ENCODE results near the gene ACKR1.

ACKR1 gene

GRCh38 chr1:159187647-159188374 lies 16.9 kb upstream of the ACKR1 start:
- DNase-seq (ENCODE audit: low read depth): no peak

GRCh38 chr1:159188375-159188788 lies 16.3 kb upstream of the ACKR1 start:
- DNase-seq (ENCODE audit: low read depth): peak; percentile 54

GRCh38 chr1:159190441-159190840 lies 14.2 kb upstream of the ACKR1 start:
- DNase-seq (ENCODE audit: low read depth): no peak

- DNase-seq (ENCODE audit: low read depth): peak; percentile 8
Measured at GRCh38 chr1:159196543-159196942, 8.1 kb upstream of the ACKR1 start.

- DNase-seq (ENCODE audit: low read depth): peak; percentile 72
Measured at GRCh38 chr1:159197561-159198557, 6.8 kb upstream of the ACKR1 start.

- no peak for DNase-seq (ENCODE audit: low read depth)
Measured at GRCh38 chr1:159199901-159200300, 4.8 kb upstream of the ACKR1 start.

GRCh38 chr1:159200769-159201168 lies 3.9 kb upstream of the ACKR1 start:
- DNase-seq (ENCODE audit: low read depth): no peak

- no peak for DNase-seq (ENCODE audit: low read depth)
Measured at GRCh38 chr1:159201642-159202041, 3.0 kb upstream of the ACKR1 start.

- DNase-seq (ENCODE audit: low read depth): no peak
Measured at GRCh38 chr1:159203610-159204009, 1.1 kb upstream of the ACKR1 start.

GRCh38 chr1:159205225-159205624 lies 550 bp downstream of the ACKR1 start:
- no peak for DNase-seq (ENCODE audit: low read depth)

GRCh38 chr1:159206110-159206509 lies 1.4 kb downstream of the ACKR1 start:
- DNase-seq (ENCODE audit: low read depth): no peak

GRCh38 chr1:159207080-159207479 lies 2.4 kb downstream of the ACKR1 start:
- DNase-seq (ENCODE audit: low read depth): no peak

GRCh38 chr1:159207774-159208173 lies 3.1 kb downstream of the ACKR1 start:
- DNase-seq (ENCODE audit: low read depth): no peak

- no peak for DNase-seq (ENCODE audit: low read depth)
Measured at GRCh38 chr1:159208175-159208825, 3.6 kb downstream of the ACKR1 start.

GRCh38 chr1:159209061-159209460 lies 4.4 kb downstream of the ACKR1 start:
- DNase-seq (ENCODE audit: low read depth): no peak

- DNase-seq (ENCODE audit: low read depth): peak; percentile 8
Measured at GRCh38 chr1:159211331-159212136, 6.9 kb downstream of the ACKR1 start.

GRCh38 chr1:159212596-159212995 lies 7.9 kb downstream of the ACKR1 start:
- DNase-seq (ENCODE audit: low read depth): no peak

GRCh38 chr1:159214149-159214760 lies 9.6 kb downstream of the ACKR1 start:
- DNase-seq (ENCODE audit: low read depth): peak; percentile 23

GRCh38 chr1:159218649-159219636 lies 14.3 kb downstream of the ACKR1 start:
- DNase-seq (ENCODE audit: low read depth): no peak
